Measurements from ENCODE around the gene E2F8. TPM values are rescaled to one million over a fixed set of nuclear protein-coding genes. Genes with fewer than 3 reads are reported as not detected.

E2F8 gene
- total RNA-seq, 1 donor from 2014 or later, result 0.65 TPM

DNA sequence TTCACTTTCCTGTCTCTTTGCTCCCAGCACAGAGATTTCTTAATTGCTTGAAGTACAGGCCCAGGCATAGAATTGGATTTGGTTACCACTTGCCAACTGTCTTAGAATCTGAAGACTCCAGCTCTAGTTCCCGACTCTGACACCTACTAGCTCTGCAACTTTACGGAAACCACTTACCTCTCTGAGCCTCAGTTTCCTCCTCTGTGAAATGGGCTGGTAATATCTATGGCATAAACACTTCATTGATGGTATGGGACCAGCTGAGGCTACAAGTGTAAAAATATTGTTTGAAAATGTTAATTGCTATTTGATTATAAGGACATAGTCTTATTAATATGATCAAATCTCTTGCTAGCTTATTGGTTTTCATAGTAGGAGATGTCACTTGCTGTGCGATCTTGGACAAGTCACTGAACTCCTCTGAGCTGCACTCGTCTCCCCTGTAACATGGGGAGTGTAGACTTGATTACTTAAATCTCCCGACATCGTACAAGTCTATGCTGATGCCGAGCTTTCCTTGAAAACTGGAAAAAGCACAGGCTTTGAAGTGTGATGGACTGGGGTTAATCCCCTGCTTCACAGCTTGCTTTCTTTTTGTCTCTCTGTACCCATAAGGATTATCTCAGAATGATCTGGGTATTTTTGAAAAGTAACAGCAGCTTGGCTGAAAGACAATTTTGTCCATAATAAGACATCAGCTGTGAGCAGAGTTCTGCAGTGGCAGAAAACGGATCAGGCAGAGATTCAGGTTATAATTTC lies 11.8 kb upstream of the E2F8 start:
- DNase-seq (ENCODE audit: low read depth), result no peak

DNA sequence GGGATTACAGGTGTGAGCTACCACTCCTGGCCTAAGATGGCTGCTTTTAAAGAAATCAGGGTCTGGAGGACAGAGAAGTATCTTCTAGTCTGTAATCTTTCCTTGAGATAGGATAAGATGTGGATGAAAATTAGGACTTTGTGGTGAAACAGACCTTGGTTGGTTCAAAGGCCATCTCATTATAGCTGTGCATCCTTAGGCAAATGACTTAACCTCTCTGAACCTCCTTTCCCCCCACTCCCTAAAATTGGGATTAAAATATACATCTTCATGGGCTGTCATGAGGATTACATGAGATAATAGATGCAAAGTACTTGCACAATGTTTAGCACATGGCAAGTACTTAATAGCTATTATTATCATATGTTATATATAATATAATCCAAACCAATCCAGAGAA lies 10.8 kb upstream of the E2F8 start:
- no peak for DNase-seq (ENCODE audit: low read depth)

DNA sequence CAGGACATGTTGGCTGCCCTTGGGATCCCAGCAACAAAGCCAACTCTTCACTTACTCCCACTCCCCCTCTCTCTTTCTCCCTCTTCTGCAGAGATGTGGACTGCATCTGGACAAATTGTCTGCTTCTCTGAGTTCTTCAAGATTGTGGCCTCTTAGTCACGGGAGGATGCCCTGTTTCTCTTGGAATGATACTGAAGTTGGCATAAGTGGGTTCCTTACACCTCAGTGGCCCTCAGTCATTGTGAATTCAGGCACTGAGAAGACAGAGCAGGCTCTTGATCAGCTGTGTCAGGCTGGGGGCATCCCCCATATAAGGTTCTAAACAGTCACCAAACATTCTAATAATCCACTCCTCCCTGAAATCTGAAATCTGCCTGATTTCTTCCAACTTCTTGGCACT lies 6.1 kb upstream of the E2F8 start:
- DNase-seq (ENCODE audit: low read depth), result no peak

DNA sequence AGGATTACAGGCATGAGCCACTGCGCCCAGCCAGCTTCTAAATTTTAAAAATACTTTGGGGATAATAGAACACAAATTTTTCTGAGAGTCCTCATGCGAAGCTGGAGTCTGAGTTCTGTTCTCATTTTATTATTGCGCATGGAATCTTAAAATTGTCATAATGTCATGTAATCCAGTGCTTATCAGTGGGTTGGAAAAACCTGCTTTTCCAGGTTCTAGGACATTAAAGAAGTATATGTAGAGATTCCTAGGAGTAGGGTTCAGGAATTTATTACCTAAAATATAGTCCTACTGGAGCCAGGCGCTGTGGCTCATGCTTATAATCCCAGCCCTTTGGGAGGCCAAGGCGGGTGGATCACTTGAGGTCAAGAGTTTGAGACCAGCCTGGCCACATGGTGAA lies 4.6 kb upstream of the E2F8 start:
- DNase-seq (ENCODE audit: low read depth), result no peak

DNA sequence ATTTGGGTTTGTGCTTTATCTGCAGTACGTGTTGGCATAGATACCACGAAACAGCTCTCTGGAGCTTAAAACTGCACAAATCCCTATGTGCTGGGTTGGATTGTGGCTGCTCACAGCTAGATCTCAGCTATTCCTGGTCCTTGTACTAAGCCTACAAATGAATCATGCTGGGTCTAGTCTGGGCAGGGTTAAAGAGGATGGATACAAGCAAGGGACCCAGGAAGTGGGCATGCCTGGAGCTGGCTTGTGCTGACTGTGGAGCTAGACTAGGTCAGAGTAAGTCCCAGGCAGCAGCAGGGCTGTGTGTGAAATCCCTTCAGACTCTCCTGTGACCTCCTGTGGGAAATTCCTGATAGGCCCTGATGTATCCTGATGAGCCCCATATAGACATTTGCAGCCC lies 3.9 kb upstream of the E2F8 start:
- peak; percentile 46 for DNase-seq (ENCODE audit: low read depth)

DNA sequence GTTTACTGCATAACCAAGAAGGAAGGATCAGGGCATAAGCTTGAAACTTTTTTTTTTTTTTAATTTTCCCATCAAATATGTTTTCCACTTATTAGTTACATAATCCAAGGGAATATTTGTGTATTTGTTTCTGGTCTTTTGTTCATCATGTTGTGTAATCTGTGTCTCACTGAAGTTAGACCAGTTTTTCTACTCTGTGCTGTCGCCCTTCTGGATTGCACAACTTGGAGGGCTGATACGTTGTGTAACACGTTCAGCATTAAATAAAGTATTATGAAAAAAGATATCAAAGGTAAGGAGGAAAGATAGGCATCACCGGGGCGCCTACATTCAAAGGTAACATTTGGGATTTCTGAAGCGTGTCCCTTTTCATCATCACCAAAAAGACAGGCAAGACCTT lies 3.3 kb upstream of the E2F8 start:
- DNase-seq (ENCODE audit: low read depth), result peak; percentile 30

DNA sequence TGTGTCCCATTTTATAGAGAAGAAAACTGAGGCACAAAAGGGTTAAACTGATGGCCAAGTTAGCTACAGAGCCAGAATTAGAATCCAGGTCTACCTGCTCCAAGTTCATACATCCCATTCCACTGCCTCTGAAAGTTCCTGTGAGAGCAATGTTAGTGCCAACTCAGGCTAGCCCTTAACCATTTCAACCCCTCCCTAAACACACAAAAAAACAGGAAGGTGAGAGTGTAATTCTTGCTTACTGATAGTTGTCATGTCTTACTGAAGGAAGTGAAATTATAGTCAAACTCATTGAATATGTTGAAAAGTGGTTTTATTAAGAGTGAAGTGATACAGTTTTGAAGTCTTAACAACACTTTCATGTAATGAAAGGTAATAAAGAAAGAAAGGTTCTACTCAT lies 2.9 kb upstream of the E2F8 start:
- no peak for DNase-seq (ENCODE audit: low read depth)

DNA sequence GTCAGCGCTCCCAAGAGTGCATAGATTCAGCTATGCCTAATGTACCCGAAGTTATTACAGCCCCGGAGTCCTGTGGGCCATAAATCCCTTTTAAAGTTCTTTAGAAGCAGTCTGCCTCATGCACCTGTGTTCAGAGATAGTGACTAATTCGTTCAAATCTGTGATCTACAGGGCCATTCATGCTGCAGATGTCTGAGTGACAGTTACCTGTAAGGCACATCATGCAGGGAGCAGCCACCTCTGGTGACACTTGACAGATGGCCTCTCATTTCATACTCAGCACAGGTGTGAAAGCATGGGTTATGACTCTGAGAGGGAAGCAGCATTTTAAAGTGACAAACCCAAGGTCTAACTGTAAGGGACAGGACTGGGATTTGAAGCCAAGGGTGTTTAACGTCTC lies 2.4 kb upstream of the E2F8 start:
- no peak for DNase-seq (ENCODE audit: low read depth)

DNA sequence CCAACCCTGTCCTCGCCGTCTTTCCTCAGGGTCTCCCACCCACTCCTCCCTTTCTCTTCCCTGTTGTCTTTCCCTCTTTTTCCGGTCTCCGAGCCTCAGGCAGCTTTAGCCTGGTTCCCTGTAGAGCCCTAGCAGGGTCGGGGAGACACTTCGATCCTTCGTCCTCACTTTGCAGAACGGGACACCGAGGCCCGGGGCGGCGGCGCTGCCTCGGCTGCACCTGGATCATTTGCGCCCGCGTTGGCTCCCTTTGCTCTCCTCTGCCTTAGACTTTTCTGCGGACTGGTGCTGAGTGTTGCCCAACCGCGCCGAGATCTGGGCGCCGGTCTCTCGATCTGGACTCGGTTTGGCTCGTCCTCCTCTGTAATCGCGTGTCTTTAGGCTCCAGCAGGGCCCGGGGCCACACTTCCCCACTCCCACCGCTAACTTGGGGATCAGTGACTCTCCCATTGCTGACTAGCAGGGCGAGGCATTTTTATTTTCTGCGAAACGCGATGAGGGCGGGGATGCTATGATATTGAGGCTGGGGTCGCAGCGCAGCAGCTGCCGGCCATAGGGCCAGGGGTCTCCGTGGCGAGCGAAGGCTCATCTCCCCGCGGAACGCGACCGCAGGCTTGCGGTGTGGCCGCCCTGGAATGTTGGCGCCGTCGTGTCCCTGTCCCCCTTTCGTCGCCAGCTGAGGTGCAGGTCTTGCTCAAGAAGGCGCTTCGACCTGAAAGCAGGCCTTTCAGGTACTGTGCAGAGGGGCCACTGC lies 1.6 kb upstream of the E2F8 start:
- DNase-seq (ENCODE audit: low read depth), result no peak

DNA sequence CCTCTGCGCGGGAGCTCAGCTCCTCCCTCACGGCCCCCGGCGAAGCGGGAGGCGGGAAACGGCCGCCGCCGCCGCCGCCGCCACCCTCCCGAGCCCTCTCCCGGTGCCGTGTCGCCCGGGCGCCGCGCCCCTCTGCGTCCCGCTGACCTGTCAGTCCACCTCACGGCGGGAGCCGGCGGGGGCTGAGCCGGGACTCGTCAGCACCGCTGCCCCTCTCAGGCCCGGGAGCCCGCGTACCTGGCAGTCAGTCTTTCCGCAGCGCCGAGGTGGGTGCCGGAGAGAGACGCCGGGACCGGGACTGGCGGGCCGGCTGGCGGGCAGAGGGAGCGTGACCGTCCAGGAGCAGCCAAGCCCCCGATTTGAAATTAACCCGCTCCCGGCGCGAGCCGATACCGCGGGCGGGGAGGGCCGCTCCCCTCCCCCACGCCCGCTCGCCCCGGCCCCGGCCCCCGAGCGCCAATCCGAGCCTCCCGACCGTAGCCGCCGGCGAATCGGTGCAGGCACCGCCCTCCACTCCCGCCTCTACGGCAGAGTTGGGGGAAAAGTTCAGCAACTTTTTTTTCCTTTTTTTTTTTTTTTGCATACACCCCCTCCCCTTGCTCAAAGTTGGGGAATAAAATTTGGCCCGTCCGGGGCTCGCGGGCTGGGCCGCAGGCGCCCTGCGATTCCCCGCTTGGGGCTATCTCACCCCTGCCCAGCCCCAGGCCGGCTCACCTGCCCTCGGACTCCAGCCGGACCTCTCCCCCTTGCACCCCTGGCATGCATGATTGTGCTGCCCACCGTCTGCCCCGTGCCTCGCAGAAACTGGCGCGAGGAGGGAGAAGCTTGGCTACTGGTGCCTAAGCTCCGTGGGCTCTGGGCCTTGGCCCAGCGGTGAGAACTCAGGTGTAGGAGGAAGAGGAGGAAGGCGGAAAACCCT lies 774 bp upstream of the E2F8 start:
- DNase-seq (ENCODE audit: low read depth), result no peak

DNA sequence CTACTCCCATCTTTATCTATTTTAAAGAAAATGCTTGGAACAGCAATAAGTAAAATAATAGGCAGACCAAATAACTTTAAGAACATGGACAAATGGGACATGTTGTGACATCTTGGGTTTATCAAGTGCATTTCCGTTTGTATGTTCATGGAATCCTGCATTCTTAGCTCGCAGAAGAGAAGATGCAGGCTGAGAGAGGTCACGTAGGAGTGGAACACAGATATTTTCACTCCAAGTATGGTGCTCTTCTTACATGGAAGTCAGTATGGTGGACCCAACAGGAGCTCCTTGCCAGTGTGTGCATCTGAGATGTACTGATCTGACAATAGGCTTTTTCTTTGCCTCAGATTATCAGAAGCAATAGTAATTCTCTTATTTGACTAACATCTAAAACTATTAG lies 1.7 kb downstream of the E2F8 start:
- DNase-seq (ENCODE audit: low read depth), result no peak

DNA sequence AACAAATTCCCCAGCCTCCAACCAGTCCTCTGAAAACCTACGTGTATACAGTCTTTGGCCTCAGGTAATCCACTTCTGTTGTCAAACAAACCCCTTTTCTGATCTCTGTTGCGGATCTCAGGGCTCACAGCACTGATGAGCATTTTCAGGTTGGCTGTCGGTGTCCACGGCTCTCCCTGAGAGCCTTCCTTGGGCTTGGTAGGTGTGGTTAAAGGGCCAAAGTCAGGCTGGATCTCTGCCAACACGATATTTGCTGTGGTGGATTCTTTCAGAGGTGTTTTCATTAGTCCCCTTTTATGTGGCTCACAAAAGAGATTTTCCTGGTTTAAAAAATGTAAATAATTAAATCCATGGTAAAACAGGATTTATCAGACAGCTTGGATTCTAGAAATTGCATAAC lies 2.9 kb downstream of the E2F8 start:
- no peak for DNase-seq (ENCODE audit: low read depth)

DNA sequence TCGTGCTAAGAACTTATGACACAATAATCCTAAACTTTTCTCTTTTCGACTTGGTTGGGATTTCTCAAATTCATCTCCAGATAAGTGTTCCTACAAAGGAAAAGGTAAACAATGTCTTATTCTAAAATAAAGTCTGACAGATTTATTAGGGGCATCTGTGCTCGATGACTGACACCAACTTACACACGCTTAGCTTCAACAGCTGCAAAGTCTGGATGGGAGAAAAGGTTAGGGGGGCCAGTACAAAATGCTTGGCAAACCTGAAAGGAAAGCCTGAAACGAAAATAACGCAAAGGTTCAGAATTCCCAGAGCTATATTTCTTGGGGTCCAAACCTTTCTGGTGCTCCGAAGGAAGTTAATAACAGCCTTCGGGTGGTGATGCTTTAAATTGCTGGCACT lies 3.4 kb downstream of the E2F8 start:
- DNase-seq (ENCODE audit: low read depth), result no peak

DNA sequence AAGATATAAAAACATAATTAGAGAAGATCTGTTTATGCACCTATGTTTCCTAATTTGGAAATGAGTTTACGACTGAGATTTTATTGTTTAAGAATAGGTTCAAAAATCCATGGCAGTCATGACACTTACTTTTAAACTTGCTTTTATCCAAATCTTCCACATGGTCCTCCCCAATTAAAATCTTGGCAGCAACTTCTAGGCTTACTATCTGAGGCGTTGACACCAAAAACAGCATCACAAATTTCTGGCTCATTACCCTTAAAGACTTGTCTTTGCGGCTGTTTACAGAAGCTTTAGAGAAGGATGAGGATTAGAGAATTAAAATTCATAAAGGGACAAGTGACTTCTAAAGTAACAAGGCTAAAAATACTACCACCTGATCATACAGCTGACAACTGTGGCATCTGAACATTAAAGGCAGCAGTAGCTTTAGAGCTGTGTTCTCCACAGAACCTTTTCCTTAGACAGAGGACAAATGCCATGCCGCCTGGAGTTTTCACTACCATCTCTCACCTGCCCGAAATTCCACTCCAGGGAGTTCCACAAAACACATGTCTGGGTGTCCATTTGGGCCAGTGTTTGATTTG lies 6.4 kb downstream of the E2F8 start:
- DNase-seq (ENCODE audit: low read depth), result no peak

DNA sequence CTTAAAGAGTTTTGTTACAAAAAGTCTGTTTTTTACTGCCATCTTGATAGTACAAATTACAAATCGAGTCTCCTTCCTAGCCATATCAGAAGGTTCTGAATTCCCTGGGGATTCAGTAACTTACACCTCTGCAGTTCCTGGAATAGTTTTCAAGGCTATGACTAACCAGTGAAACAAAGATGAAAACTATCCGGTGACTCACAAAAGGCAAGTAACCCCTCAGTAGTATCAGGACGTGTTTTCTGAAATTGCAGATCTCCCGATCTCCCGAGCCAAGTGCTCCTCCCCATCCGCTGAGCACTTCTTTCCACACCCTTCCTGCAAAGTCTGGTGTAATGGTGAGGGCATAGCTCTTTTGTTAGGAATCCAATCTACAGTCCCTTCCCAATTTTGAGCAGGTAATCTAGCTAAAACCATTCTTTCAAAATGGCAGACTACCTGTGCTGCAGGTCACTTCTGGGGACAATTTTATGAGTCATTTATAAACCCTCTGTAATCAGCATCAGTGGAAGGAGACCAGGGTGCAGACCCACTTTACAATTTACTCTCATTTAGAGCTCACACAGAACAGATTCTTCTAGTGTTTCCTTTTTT lies 7.7 kb downstream of the E2F8 start:
- peak; percentile 94 for DNase-seq (ENCODE audit: low read depth)

DNA sequence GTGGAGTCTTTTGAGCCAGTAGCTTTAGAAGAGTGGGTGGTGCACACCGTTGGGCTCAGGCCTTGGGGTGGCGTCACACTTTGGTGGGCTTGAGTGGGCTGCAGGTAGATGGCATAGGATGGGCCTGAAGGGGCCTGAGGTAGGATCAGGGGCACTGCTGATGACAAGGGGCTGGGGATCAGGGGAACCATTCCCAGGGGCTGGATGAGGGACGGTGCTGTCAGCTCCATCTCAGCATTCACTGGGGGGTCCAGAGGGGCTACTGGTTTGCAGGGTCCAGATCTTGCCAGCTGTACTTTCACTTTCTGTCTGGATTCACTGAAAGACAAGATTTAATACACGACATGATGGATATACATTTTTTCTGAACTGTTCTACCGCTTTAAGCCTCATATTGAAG lies 11.1 kb downstream of the E2F8 start:
- no peak for DNase-seq (ENCODE audit: low read depth)

DNA sequence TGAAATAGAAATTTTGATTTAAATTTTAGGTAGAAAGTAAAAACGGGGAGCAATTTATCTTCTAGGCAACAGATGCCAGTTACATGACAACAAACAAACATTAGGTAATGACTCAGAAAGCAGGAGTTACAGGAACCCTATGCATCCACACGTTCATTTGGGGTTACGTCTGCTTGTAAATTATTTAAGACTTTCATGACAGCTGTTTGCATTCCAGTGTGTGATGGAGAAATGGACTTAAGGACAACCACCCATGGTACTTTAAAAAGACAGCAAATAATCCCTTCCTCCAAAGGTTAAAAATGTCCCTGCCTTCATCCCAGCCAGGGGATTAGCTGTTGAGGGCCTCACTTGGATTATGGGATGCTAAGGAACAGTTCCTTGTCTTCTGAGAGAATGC lies 11.8 kb downstream of the E2F8 start:
- no peak for DNase-seq (ENCODE audit: low read depth)

DNA sequence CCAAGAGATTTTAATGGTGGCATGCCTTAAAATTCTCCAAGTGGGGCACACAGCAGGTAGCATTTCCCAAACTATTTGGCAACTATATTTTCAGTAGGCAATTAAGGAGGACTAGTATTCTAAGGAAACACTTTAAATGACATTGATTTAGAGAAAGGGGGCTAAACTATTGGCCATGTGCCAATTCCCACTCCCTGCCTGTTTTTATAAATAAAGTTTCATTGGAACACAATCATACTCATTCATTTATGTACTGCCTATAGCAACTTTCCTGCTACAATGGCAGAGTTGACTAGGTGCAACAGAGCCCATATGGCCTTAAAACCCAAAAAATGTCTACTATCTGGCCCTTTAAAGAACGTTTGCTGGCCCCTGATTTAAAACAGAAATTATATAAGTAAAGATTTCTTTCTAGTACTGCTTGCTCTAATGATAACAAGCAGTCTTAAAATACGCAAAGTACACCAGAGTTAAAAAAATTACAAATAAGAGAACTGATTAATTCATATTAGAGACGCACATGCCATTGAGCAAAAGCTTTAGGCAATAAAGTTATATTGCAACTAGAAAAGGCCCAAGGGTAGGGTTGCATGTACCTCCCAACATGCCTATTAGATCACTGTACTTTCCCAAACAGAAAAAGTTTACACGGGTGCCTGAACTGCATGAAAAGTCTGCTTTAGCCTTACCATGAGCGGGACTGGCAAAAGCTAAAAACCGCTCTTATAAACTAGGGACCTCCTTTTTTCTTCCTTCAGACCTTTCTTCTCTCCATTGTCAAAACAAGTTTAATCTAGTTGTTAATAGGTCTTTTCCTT lies 14.2 kb downstream of the E2F8 start:
- peak; percentile 61 for DNase-seq (ENCODE audit: low read depth)

DNA sequence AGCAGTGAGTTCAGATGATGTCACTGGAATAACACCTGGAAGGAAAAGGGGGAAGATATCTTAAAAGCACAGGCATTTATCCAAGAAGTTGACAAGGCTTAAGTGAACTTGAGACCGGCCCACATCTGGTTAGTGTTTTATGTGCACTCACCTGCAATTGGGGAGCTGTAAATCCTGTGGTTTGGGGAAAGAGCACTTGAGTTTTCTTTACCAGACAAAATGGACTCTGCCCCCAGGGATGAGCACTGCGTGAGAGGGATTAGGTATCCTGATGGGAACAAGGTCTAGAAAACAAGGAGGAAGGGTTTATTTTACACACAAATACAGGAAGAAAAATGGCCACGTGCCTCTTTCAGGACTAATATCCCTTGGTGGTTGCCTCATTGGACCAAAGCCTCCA lies 15.2 kb downstream of the E2F8 start:
- DNase-seq (ENCODE audit: low read depth), result no peak

DNA sequence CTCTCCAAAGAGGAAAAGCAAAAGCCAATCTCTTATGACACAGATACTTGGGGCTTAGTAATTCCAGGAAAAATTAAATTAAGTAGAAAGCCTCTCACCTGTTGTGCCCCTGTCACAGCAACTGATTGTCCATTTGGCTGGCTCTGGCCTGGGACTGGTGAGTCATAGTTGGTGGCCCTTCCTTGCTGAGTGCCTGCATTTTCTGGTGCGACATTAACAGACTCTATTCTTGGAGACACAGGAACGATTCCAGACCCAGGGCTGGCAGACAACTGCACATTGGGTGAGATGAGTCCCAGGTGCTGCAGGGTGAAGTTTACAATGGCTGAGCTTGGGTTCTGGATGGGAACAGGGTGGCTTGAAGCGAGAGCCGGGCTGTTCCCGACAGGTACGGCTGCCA lies 15.6 kb downstream of the E2F8 start:
- no peak for DNase-seq (ENCODE audit: low read depth)
